ENCODE data around the gene PPP2R2D.

DNA sequence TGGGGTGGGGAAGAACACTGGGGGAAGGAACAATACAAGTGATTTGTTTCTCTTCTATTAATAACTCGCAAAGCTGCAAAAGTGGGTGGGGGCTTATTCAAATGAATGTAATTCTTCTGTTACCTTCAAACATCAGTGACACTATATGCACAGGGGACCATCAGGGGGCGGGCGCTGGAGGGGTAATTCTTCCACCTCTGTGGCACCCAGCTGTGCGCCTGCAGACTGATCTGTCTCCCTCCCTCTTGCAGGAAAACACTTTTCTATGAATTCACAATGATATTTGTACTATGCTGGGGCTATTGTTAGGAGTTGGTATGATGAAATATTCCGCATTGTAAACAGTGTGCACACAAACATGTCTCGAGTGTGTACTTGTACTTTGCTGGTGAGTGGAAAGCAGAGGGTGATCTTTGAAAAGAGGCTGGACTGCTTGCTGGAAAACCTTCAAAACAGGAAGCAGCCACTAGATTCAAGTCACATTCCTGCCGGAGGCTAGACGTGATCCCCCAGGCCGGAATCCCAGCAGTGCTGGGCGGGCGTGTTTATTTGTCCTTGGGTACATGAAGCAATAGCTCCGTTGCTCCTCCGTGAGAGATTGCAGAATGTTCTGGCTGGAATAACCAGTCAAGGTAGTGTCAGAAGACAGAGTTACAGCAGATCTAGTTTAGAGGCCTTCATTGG is 96.7 kb downstream of the PPP2R2D start:
- TF ChIP-seq, protein P1, sequence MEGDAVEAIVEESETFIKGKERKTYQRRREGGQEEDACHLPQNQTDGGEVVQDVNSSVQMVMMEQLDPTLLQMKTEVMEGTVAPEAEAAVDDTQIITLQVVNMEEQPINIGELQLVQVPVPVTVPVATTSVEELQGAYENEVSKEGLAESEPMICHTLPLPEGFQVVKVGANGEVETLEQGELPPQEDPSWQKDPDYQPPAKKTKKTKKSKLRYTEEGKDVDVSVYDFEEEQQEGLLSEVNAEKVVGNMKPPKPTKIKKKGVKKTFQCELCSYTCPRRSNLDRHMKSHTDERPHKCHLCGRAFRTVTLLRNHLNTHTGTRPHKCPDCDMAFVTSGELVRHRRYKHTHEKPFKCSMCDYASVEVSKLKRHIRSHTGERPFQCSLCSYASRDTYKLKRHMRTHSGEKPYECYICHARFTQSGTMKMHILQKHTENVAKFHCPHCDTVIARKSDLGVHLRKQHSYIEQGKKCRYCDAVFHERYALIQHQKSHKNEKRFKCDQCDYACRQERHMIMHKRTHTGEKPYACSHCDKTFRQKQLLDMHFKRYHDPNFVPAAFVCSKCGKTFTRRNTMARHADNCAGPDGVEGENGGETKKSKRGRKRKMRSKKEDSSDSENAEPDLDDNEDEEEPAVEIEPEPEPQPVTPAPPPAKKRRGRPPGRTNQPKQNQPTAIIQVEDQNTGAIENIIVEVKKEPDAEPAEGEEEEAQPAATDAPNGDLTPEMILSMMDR (IDR thresholded peaks at IDR 0.05): no peak
- TF ChIP-seq POLR2A (IDR thresholded peaks at IDR 0.05): peak in 2 of 3 donors; percentile 55 to 56

Measured in body of pancreas (tissue), 4 donors.